ENCODE results near the gene PTPRD.
"Not testable (repeated sequence)": the region's sequence is repeated elsewhere in the genome, so short reads cannot be mapped to it uniquely, and the experiment has no call there.

PTPRD gene

DNA sequence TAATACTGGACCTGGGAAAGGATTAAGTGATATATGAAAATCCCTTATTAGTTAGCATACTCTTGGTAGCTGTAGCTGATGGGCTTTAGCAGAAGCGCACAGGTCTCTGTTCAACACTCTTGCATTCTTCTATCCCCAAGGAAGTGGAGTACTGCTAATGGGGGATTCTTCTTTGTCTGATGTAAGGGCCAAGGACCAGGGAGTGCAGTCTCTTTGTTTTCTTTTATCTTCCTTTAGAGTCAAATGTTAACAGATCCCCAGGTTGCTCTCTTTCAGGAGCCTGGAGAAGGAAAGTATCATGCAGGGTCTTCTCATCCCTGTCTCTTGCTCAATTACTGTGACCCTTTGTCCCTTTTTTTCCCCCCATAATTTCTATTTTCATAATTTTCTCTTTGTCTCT, 1666.3 kb downstream of the PTPRD start:
- no peak overlapping the region for H3K4me3 ChIP-seq (ENCODE audit: extremely low read depth, insufficient read depth, low read length, poor library complexity, severe bottlenecking)
- H3K36me3 ChIP-seq (ENCODE audit: control insufficient read depth, insufficient read depth, low read length), result no peaks in the 10 kb centered on the region
- H3K9me3 ChIP-seq (ENCODE audit: control insufficient read depth, low read length), result no peaks in the 10 kb centered on the region
- no peak overlapping the region for H3K27ac ChIP-seq (ENCODE audit: low read depth, low read length, severe bottlenecking)
- H3K4me1 ChIP-seq (ENCODE audit: control insufficient read depth, insufficient read depth, low read length, poor library complexity, severe bottlenecking), result no peaks in the 10 kb centered on the region
- WGBS, 2 experiments (ENCODE audit: insufficient coverage in 2 of 2), result no CpG with 5 or more reads among the region's 1 CpG

GRCh38 chr9:8943392-8943791, 1669.4 kb downstream of the PTPRD start:
- Histone ChIP-seq H3K36me3 (ENCODE audit: control insufficient read depth, insufficient read depth, low read length) (no peaks in the 10 kb centered on the region), H3K4me1 (ENCODE audit: control insufficient read depth, insufficient read depth, low read length, poor library complexity, severe bottlenecking) (no peaks in the 10 kb centered on the region), H3K9me3 (ENCODE audit: control insufficient read depth, low read length) (no peaks in the 10 kb centered on the region), H3K27ac (ENCODE audit: low read depth, low read length, severe bottlenecking) (no peak overlapping the region), H3K4me3 (ENCODE audit: extremely low read depth, insufficient read depth, low read length, poor library complexity, severe bottlenecking) (no peak overlapping the region)
- WGBS, 2 experiments (ENCODE audit: insufficient coverage in 2 of 2), result no CpG with 5 or more reads among the region's 1 CpG

GRCh38 chr9:8940650-8941049, 1672.2 kb downstream of the PTPRD start:
- H3K4me3 ChIP-seq (ENCODE audit: extremely low read depth, insufficient read depth, low read length, poor library complexity, severe bottlenecking), result no peak overlapping the region
- H3K9me3 ChIP-seq (ENCODE audit: control insufficient read depth, low read length), result no peaks in the 10 kb centered on the region
- H3K4me1 ChIP-seq (ENCODE audit: control insufficient read depth, insufficient read depth, low read length, poor library complexity, severe bottlenecking), result no peaks in the 10 kb centered on the region
- no peak overlapping the region for H3K27ac ChIP-seq (ENCODE audit: low read depth, low read length, severe bottlenecking)
- H3K36me3 ChIP-seq (ENCODE audit: control insufficient read depth, insufficient read depth, low read length), result no peaks in the 10 kb centered on the region

- H3K4me3 ChIP-seq (ENCODE audit: extremely low read depth, insufficient read depth, low read length, poor library complexity, severe bottlenecking), result no peak overlapping the region
- no peak overlapping the region for H3K27ac ChIP-seq (ENCODE audit: low read depth, low read length, severe bottlenecking)
- WGBS, 2 experiments (ENCODE audit: insufficient coverage in 2 of 2), result no CpG with 5 or more reads among the region's 1 CpG
- H3K4me1 ChIP-seq (ENCODE audit: control insufficient read depth, insufficient read depth, low read length, poor library complexity, severe bottlenecking), result peaks cover 8% of the 10 kb centered on the region
- no peaks in the 10 kb centered on the region for H3K9me3 ChIP-seq (ENCODE audit: control insufficient read depth, low read length)
- H3K36me3 ChIP-seq (ENCODE audit: control insufficient read depth, insufficient read depth, low read length), result no peaks in the 10 kb centered on the region
These were observed 1686.3 kb downstream of the PTPRD start for GRCh38 chr9:8926461-8926860.

GRCh38 chr9:8924562-8924961, 1688.2 kb downstream of the PTPRD start:
- H3K27ac ChIP-seq (ENCODE audit: low read depth, low read length, severe bottlenecking), result no peak overlapping the region
- H3K4me1 ChIP-seq (ENCODE audit: control insufficient read depth, insufficient read depth, low read length, poor library complexity, severe bottlenecking), result peaks cover 8% of the 10 kb centered on the region
- H3K36me3 ChIP-seq (ENCODE audit: control insufficient read depth, insufficient read depth, low read length), result no peaks in the 10 kb centered on the region
- no peaks in the 10 kb centered on the region for H3K9me3 ChIP-seq (ENCODE audit: control insufficient read depth, low read length)
- WGBS, 2 experiments (ENCODE audit: insufficient coverage in 2 of 2), result 71 to 80% methylated on average over 1 of the region's 2 CpGs
- no peak overlapping the region for H3K4me3 ChIP-seq (ENCODE audit: extremely low read depth, insufficient read depth, low read length, poor library complexity, severe bottlenecking)

DNA sequence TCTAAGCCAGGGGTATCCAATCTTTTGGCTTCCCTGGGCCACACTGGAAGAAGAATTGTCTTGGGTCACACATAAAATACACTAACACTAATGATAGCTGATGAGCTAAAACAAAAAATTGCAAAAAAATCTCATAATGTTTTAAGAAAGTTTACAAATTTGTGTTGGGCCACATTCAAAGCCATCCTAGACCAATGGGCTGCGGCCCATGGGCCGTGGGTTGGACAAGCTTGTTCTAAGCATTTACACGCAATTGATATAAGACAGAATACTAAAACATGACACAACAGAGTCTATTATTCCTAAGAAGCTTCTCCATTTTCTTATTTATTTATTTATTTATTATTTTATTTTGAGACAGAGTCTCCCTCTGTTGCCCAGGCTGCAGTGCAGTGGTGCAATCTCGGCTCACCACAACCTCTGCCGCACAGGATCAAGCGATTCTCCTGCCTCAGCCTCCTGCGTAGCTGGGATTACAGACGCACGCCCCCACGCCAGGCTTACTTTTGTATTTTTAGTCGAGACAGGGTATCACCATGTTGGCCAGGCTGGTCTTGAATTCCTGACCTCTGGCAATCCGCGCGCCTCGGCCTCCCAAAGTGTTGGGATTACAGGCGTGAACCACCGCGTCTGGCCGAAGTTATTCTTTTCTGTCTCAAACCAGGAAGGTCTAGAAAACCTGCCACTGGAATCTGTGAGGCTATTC, 1692.2 kb downstream of the PTPRD start:
- not testable (repeated sequence) for H3K9me3 ChIP-seq (ENCODE audit: control insufficient read depth, low read length); H3K4me3 ChIP-seq (ENCODE audit: extremely low read depth, insufficient read depth, low read length, poor library complexity, severe bottlenecking); H3K4me1 ChIP-seq (ENCODE audit: control insufficient read depth, insufficient read depth, low read length, poor library complexity, severe bottlenecking); H3K27ac ChIP-seq (ENCODE audit: low read depth, low read length, severe bottlenecking); H3K36me3 ChIP-seq (ENCODE audit: control insufficient read depth, insufficient read depth, low read length)
- WGBS, 2 experiments (ENCODE audit: insufficient coverage in 2 of 2), result 91% methylated on average over 18 of the region's 19 CpGs

DNA sequence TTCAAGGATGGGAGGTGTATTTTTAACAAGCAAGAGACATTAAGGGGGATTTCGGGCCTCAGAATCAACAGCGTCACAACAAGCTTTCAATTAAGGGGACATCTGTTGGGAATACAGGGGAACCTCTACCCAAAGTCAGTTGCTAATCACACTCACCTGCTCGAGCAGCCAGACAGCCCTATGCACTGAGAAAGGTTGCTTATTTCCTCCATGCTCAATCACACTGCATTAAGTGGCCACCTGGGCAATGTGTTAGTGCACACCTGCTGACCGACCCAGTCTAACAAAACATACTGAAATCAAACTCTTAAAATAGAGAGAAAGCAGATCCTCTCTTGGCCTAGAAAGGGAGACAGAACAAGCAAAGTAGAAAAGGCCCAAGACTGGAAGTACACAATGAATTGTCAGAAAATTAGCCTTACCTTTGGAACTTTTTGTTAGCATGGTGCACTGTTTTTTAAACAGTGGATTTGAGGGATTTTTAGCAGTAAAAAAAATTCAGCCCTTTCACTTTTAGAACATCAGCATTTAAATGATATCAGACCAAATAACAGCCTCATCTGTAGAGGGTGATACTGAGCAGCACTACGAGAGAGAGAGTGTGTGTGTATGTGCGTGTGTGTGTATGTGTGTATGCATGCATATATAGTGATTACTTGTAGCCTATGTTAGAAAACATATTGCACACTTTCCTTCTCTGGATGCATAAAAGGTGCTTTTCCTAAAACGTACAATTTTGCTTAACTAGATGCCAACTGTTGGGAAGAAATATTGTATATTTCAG, 1694.7 kb downstream of the PTPRD start:
- 92 to 100% methylated on average over 4 to 5 of the region's 7 CpGs for WGBS, 2 experiments (ENCODE audit: insufficient coverage in 2 of 2)
- no peak overlapping the region for H3K27ac ChIP-seq (ENCODE audit: low read depth, low read length, severe bottlenecking)
- no peaks in the 10 kb centered on the region for H3K9me3 ChIP-seq (ENCODE audit: control insufficient read depth, low read length)
- H3K36me3 ChIP-seq (ENCODE audit: control insufficient read depth, insufficient read depth, low read length), result no peaks in the 10 kb centered on the region
- H3K4me1 ChIP-seq (ENCODE audit: control insufficient read depth, insufficient read depth, low read length, poor library complexity, severe bottlenecking), result no peaks in the 10 kb centered on the region
- no peak overlapping the region for H3K4me3 ChIP-seq (ENCODE audit: extremely low read depth, insufficient read depth, low read length, poor library complexity, severe bottlenecking)

GRCh38 chr9:8916771-8917170, 1696.0 kb downstream of the PTPRD start:
- H3K27ac ChIP-seq (ENCODE audit: low read depth, low read length, severe bottlenecking), result no peak overlapping the region
- no peaks in the 10 kb centered on the region for H3K4me1 ChIP-seq (ENCODE audit: control insufficient read depth, insufficient read depth, low read length, poor library complexity, severe bottlenecking)
- H3K4me3 ChIP-seq (ENCODE audit: extremely low read depth, insufficient read depth, low read length, poor library complexity, severe bottlenecking), result no peak overlapping the region
- no peaks in the 10 kb centered on the region for H3K9me3 ChIP-seq (ENCODE audit: control insufficient read depth, low read length)
- WGBS, 2 experiments (ENCODE audit: insufficient coverage in 2 of 2), result 88 to 100% methylated on average over 1 of the region's 2 CpGs
- H3K36me3 ChIP-seq (ENCODE audit: control insufficient read depth, insufficient read depth, low read length), result no peaks in the 10 kb centered on the region

- no peak overlapping the region for H3K4me3 ChIP-seq (ENCODE audit: extremely low read depth, insufficient read depth, low read length, poor library complexity, severe bottlenecking)
- H3K9me3 ChIP-seq (ENCODE audit: control insufficient read depth, low read length), result no peaks in the 10 kb centered on the region
- no peak overlapping the region for H3K27ac ChIP-seq (ENCODE audit: low read depth, low read length, severe bottlenecking)
- no peaks in the 10 kb centered on the region for H3K36me3 ChIP-seq (ENCODE audit: control insufficient read depth, insufficient read depth, low read length)
- H3K4me1 ChIP-seq (ENCODE audit: control insufficient read depth, insufficient read depth, low read length, poor library complexity, severe bottlenecking), result no peaks in the 10 kb centered on the region
These were observed 1704.9 kb downstream of the PTPRD start for GRCh38 chr9:8907868-8908267.

DNA sequence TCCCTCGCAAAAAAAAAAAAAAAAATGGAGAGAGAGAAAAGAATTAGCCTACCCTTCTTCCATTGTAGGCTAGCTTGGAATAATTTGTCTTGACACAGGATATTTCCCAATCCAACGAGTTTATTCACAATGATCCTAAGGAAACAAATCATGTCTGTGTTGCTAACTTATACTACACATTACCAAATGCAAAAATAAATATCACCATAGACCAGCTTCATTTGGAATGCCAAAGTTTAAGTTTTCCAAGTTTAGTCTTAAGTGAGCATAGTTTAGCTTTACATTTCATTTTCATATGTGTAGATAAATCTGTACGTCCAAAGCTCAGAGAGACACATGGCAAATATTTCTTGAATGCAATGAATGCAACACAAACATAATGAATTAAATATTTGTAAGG, 1707.1 kb downstream of the PTPRD start:
- 80 to 100% methylated on average over 1 to 2 of the region's 3 CpGs for WGBS, 2 experiments (ENCODE audit: insufficient coverage in 2 of 2)
- Histone ChIP-seq H3K9me3 (ENCODE audit: control insufficient read depth, low read length) (no peaks in the 10 kb centered on the region), H3K27ac (ENCODE audit: low read depth, low read length, severe bottlenecking) (no peak overlapping the region), H3K4me1 (ENCODE audit: control insufficient read depth, insufficient read depth, low read length, poor library complexity, severe bottlenecking) (no peaks in the 10 kb centered on the region), H3K36me3 (ENCODE audit: control insufficient read depth, insufficient read depth, low read length) (no peaks in the 10 kb centered on the region), H3K4me3 (ENCODE audit: extremely low read depth, insufficient read depth, low read length, poor library complexity, severe bottlenecking) (no peak overlapping the region)

DNA sequence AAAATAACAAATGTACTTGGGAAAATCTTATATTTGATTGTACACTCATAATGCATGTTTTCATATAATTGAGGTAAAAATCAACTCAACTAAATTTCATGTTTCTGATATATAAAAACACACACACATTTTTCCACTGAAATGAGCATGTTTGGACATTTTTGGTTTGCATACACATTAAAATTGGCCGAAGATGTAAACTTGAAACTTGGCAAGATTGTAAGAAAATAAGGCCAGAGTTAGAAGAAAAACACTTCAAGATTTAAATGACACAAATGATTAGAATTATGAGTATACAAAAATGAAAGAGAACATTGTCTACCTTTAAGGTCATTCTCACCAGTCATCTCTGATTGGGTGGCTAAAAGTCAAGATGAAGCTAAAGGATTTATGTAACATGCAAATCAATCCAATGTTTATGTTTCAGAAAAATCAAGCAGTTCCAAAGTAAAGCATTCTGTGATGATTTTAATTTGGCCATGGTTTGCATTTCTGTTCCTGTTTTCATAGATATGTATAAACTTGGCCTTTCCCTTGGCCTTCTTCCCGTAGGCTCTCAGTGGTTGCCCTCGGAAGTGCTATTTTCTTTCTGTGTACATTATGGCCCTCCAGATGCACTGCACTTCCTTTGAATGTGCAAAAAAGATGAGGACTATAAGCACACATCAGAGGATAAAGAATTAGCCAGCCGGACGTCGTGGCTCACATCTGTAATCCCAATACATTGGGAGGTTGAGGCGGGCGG, 1707.9 kb downstream of the PTPRD start:
- H3K36me3 ChIP-seq (ENCODE audit: control insufficient read depth, insufficient read depth, low read length), result no peaks in the 10 kb centered on the region
- no peak overlapping the region for H3K27ac ChIP-seq (ENCODE audit: low read depth, low read length, severe bottlenecking)
- no peaks in the 10 kb centered on the region for H3K4me1 ChIP-seq (ENCODE audit: control insufficient read depth, insufficient read depth, low read length, poor library complexity, severe bottlenecking)
- 88 to 100% methylated on average over 3 to 5 of the region's 8 CpGs for WGBS, 2 experiments (ENCODE audit: insufficient coverage in 2 of 2)
- no peaks in the 10 kb centered on the region for H3K9me3 ChIP-seq (ENCODE audit: control insufficient read depth, low read length)
- no peak overlapping the region for H3K4me3 ChIP-seq (ENCODE audit: extremely low read depth, insufficient read depth, low read length, poor library complexity, severe bottlenecking)

Measured in mesodermal cell (in vitro differentiated cells).